ENCODE measurements around the gene TLX2.

TLX2 gene

GRCh38 chr2:74505448-74506246, 8.6 kb upstream of the TLX2 start:
- H3K27ac ChIP-seq = peak overlapping the region; percentile 96
- TF ChIP-seq, protein P1, sequence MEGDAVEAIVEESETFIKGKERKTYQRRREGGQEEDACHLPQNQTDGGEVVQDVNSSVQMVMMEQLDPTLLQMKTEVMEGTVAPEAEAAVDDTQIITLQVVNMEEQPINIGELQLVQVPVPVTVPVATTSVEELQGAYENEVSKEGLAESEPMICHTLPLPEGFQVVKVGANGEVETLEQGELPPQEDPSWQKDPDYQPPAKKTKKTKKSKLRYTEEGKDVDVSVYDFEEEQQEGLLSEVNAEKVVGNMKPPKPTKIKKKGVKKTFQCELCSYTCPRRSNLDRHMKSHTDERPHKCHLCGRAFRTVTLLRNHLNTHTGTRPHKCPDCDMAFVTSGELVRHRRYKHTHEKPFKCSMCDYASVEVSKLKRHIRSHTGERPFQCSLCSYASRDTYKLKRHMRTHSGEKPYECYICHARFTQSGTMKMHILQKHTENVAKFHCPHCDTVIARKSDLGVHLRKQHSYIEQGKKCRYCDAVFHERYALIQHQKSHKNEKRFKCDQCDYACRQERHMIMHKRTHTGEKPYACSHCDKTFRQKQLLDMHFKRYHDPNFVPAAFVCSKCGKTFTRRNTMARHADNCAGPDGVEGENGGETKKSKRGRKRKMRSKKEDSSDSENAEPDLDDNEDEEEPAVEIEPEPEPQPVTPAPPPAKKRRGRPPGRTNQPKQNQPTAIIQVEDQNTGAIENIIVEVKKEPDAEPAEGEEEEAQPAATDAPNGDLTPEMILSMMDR (conservative IDR thresholded peaks at IDR 0.05; ENCODE audit: low read depth) = no peak
- ChIA-PET POLR2A (ENCODE audit: low non-redundant PET) (no interaction called here), CTCF (interaction anchor here (1.3 kb wide), 1 partner anchor 20 kb away, joined by 5 read pairs; the partner anchor contains the start of gene DQX1)
- DNase-seq (ENCODE audit: low spot score) = no peak

DNA sequence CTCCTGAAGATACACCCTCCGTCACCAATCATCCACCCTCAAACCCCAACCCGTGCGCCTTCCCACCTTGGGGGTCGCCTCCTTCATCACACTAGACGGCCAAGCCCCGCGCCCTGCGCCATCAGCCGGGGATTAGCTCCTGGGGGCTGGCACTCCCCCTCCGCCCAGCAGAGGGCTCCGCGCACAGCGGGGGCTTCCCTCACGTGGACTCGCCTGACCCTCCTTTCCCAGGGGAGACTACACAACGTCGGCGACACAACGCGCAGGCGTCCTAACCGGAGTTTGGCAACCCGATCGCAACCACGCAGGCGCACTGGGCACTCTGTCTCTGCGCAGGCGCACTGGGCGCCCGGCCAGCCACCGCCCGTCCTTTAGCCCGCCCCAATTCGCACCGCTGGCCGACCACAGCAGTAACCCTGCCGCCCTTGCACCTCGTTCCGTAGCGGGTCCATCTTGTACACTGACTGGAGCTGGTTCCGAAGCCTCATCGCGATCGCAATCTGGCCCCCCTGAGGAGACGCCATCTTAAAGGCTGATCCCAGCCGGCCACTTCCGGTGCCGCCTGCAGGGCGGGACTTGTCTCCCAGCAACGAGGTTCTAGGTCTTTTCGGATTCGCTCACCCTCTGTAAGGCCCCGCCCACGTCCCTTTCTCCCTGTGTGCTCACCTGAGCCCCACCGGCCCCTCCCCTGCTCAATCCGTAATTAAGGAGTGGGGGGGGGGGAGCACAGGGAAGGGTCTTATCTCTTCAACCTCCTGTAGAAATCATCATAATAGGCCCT, 6.9 kb upstream of the TLX2 start, which contains the start of gene PCGF1:
Gene PCGF1 (minus strand): TSS at position 551 of the 781 bp plus-strand sequence. CDS start 27 bp downstream, at position 524.
- DNase-seq (ENCODE audit: low spot score) = peak; percentile 96
- TF ChIP-seq, protein P1 (conservative IDR thresholded peaks at IDR 0.05; ENCODE audit: low read depth) = peak; percentile 55; the same call in 1 of the 2 replicates
- ChIA-PET CTCF (interaction anchor here (0.6 to 1.7 kb wide), 10 partner anchors 11 to 248 kb away, joined by 3 to 7 read pairs (median 4); partner anchors contain the start of genes CCDC142, DQX1, MRPL53 and TTC31), POLR2A (ENCODE audit: low non-redundant PET) (interaction anchor here (1.0 kb wide), 1 partner anchor 9 kb away, joined by 3 read pairs; no protein-coding TSS in a partner anchor)
- H3K27ac ChIP-seq = peak within 1 kb of the TSS; percentile 96

DNA sequence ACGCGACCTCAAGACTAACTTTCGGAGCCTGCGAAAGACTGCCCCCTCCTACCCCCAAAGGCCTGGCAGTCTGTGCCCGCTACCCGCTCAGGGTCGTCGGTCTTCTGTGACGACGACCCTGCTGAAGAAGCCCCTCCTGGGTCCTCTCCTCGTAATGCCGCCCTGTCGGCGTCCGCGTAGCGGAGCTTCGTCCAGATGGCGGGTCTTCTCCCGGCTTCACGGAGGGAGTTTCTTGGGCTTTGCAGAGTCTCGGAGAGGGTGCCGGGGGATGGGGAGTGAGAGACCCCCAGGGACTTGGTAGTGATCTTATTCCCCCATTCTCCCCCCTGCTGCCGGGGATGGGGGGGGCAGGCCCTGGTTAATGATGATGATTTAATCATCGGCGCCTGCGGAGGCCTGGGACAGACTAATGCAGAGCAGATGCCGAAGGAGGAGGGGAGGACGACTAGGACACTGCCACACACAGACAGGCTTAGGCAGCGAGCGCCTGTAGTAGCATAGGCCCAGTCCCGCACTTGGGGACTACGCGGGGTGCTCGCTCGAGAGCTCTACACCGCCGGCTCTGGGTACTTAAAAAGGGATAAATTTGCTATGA, 6.2 kb upstream of the TLX2 start:
- DNase-seq (ENCODE audit: low spot score) = no peak
- POLR2A ChIA-PET (ENCODE audit: low non-redundant PET) = no interaction called here
- TF ChIP-seq, protein P1 (conservative IDR thresholded peaks at IDR 0.05; ENCODE audit: low read depth) = no peak

GRCh38 chr2:74510272-74510671, 4.0 kb upstream of the TLX2 start:
- TF ChIP-seq, protein P1 (conservative IDR thresholded peaks at IDR 0.05; ENCODE audit: low read depth) = no peak
- H3K27ac ChIP-seq = no peak overlapping the region
- DNase-seq (ENCODE audit: low spot score) = no peak
- CTCF ChIA-PET = no interaction called here
- POLR2A ChIA-PET (ENCODE audit: low non-redundant PET) = interaction anchor here (1.1 kb wide), 1 partner anchor 20 kb away, joined by 12 read pairs; no protein-coding TSS in a partner anchor

More for the DNA sequence above, 6.2 kb upstream of the TLX2 start:
- H3K27ac ChIP-seq = peak overlapping the region; percentile 96
- CTCF ChIA-PET = interaction anchor here (0.7 to 1.7 kb wide), 6 partner anchors 11 to 42 kb away, joined by 3 to 7 read pairs (median 4); partner anchors contain the start of genes CCDC142 and TTC31

DNA sequence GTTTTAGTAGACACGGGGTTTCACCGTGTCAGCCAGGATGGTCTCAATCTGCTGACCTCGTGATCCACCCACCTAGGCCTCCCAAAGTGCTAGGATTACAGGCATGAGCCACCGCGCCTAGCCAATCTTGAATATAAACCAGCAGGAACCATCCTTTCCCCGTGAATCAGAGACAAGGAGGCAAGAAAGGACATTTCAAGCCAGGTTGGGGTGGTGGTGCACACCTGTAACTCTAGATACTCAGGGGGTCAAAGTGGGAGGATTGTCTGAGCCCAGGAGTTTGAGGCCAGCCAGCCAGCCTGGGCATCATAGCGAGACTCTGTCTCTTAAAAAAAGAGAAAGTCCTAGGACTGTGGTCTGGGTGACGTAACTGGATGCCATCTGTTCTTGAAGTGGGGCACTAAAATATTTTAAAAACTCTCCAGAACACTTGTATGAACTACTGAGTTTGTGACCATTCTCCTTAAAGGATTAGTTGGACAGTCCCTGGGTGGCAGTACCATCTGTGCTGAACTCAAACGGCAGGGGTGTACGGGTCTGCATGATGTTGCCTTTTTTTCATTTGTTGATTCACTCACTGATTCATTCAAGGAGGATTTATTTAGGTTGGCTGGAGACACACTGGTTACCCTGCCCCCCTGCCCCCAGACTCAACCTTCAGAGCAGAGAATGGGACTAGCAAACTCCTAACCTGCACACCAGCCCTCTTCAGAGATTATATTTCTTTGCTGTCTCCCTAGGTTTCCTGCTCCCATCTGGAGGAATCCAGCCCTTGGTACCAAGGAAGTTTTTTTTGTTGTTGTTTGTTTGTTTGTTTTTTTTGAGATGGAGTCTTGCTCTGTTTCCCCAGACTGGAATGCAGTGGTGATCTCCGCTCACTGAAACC, 2.9 kb upstream of the TLX2 start:
- TF ChIP-seq, protein P1 (conservative IDR thresholded peaks at IDR 0.05; ENCODE audit: low read depth) = no peak
- CTCF ChIA-PET = no interaction called here
- DNase-seq (ENCODE audit: low spot score) = no peak
- H3K27ac ChIP-seq = no peak overlapping the region
- POLR2A ChIA-PET (ENCODE audit: low non-redundant PET) = no interaction called here

Measured in RWPE1 (cell line).